H7 (cell line): Measurements from ENCODE around the gene PNPLA2. TPM values are rescaled to one million over a fixed set of nuclear protein-coding genes. Genes with fewer than 3 reads are reported as not detected.
A peak's percentile ranks its signal among the peaks of the same experiment; 100 is the strongest.

Source experiments
- DNase-seq: peaks from one replicate; pipeline ENCODE4 v3.0.0; 2012
- H3K27me3 ChIP-seq: 2 replicates; pipeline ENCODE4 v1.6.0; 2011; ENCODE audit warnings: mild to moderate bottlenecking, low read length; ENCODE audit not compliant: control insufficient read depth, insufficient read depth
- H3K36me3 ChIP-seq: replicated peaks from 2 replicates; pipeline ENCODE4 v1.5.1; 2011; ENCODE audit warnings: low read length; ENCODE audit not compliant: control insufficient read depth, insufficient read depth
- H3K4me3 ChIP-seq: 2 replicates; pipeline ENCODE4 v1.5.1; 2011; ENCODE audit warnings: low read depth, mild to moderate bottlenecking, control low read depth, low read length, moderate library complexity; ENCODE audit not compliant: insufficient read depth
- total RNA-seq: library from RNA; depleted of rRNA; stranded (reverse); fragments of >200 nt; shearing (Covaris generic); gene quantifications from 2 replicates; pipeline ENCODE4 v1.2.3, GENCODE V29; 2014

PNPLA2 gene
- total RNA-seq, 1 experiment from 2014 or later = 15.7 TPM

DNA sequence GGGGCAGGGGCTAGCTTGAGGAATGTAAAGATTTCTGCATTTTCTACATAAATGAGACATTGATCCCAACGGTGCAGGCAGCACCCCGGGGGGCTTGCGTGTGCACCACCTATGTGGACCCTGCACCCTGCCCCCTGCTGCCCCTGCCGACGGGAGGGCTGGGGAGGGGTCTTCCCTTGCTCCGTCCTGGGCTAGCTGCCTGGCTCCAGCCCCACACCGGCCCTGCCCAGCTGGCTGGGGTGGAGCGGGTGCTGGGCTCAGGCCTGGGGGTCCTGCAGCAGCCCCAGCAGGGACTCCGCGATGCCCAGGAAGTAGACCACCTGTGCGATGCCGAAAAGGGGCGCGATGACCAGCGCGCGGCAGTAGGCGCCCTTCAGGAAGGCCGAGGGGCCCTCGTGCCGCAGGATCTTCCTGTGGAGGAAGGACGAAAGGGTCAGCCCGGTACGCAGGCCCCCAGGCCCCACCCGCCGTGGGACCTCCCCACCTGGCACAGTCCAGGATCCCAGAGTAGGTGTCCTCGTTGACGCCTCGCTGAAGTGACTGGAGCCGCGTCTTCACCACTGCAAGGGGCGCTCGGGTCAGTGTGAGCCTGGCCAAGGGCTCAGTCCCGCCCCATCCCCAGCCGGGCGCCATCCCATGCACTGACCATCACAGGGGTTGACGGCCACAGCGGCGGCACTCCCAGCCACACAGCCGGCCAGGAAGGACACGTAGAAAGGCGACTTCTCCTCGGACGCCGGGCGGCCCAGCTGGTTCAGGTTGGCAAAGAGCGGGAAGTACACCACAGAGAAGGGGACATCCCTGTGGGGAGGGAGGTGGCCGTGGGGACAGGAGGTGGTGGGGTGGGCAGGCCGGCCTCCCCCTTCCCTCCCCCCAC is 26.8 kb upstream of the PNPLA2 start:
- Histone ChIP-seq H3K36me3 (no peaks in the 10 kb centered on the region; the same call in none of the 2 replicates), H3K27me3 (no peaks in the 10 kb centered on the region), H3K4me3 (no peak overlapping the region)
- DNase-seq = no peak

DNA sequence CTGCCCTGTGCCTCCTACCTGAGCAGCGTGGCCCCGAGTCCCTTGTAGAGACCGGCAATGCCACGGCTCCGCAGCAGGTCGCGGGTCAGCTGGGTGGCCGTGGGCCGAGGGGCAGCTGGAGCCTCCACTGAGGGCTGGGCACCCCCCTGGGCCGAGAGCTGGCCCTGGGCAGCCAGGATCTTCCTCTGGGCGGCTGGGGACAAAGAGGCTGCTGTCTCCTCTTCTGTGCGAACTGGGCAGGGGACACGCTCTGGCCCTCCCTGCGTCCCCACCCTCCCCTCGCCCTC is 26.2 kb upstream of the PNPLA2 start:
- DNase-seq = no peak

DNA sequence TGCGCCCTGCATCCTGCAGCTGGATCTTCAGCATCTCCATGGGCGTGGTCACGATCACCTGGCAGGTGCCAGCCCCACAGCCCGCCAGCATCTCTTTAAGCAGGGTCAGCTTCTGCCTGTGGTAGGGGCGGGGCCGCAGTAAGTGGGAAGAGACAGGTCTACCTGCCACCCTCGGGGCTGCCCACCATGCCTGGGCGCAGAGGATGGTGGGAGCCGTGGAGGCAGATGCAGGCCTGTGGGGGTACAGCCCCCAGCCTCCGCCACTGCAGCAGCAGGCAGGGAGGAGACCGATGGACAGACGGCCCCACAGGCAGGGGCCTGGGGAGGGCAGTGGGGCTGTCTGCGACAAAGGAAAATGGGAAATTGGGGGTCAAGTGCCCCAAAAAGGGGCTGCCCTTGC is 25.8 kb upstream of the PNPLA2 start:
- Histone ChIP-seq H3K36me3 (no peaks in the 10 kb centered on the region; the same call in none of the 2 replicates), H3K27me3 (no peaks in the 10 kb centered on the region), H3K4me3 (no peak overlapping the region)
- DNase-seq = no peak

More for the DNA sequence above, 26.2 kb upstream of the PNPLA2 start:
- Histone ChIP-seq H3K4me3 (no peak overlapping the region), H3K36me3 (no peaks in the 10 kb centered on the region; the same call in none of the 2 replicates), H3K27me3 (no peaks in the 10 kb centered on the region)

DNA sequence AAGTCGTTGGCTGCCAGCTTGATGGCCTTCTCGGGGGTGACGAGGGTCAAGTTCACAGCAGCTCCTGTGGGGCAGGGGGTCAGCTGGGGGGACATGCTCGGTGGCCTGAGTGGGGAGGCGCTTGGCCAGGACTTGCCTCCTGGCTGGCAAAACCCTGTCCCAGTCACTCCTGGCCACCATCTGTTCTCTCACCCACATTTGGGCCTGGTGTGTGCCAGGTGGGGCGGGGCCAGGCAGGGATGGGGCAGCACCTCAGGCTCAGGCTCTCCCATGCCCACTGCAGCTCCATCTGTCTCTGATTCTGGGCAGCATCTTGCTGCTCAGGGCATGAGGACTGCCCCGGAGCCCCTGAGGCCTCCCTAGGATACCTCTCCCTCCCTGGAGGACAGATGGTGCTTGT is 25.2 kb upstream of the PNPLA2 start:
- no peak overlapping the region for H3K4me3 ChIP-seq
- H3K27me3 ChIP-seq = no peaks in the 10 kb centered on the region
- no peaks in the 10 kb centered on the region; the same call in none of the 2 replicates for H3K36me3 ChIP-seq
- DNase-seq = no peak

DNA sequence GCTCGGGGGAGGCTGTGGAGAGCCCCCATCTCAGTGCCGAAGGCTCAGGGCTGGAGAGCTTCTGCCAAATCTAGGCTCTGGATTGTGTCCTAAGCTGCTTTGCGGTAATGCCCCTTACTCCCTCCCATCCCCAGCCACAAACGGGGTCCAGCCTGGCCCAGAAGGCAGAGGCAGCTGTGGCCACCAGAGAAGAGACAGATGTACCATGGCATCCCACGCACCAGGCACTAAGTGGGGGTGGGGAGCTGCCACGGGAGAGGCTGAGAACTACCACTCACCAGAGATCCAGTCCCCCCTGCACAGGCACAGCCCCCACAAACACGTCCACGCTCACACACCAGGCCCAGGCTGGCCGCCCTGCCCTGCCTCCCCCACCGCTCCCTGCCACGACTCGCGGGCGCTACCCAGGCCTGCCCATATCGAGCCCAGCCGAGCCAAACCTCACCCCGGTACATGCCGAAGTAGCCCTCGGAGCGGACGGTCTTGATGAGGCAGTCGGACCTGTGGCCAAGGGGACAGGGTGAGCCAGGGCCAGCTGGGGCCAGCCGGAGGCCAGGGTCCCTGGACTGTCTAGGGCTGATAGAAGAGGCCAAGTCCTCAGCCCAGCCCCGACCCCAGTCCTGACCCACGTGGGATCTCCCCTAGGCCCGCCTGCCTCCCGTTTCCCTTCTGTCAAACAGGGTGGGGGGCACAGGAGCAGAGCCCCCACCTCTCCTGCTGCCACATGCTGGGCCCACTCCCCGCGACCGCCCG is 24.5 kb upstream of the PNPLA2 start:
- H3K4me3 ChIP-seq = no peak overlapping the region
- H3K27me3 ChIP-seq = no peaks in the 10 kb centered on the region
- DNase-seq = no peak
- H3K36me3 ChIP-seq = no peaks in the 10 kb centered on the region; the same call in none of the 2 replicates

DNA sequence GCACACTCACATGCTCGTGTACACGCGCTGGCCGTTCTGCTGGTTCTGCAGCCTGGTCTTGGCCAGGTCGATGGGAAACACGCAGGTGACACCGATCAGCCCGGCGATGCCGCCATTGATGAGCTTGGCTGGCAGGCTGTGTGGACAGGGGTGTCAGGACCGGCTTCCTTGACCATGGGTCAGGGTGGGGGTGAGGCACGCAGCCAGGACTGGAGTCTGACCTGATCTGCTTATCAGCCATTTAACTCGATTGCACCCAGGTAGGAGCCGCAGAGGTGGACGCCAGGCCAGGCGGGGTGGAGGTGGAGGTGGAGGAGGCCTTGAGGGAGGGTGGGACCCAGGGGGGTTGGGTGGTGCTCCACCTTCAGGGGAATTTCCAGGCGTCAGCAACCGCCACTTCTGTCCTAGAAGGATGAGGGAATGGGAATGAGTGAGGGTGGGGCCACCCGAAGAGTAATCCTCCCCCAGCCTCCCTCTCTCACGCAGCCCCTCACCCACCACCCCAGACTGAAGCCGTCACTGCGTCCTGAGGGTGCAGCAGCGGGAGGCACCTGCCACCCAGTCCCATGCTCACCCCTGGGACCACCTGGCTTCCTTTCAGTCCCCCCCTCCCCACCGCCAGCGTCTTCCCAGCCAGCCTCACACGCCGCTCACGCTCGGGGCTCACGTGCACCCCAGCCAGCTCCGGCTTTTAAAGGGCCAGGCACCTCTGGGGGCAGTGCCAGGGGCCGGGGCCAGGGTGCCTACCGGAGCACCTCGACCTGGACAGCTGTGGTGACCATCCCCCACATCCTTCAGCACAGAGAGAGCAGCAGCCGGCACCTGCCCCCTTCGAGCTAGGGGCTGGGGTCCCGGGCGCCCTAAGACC is 23.7 kb upstream of the PNPLA2 start:
- H3K4me3 ChIP-seq = no peak overlapping the region
- no peaks in the 10 kb centered on the region; the same call in none of the 2 replicates for H3K36me3 ChIP-seq
- H3K27me3 ChIP-seq = no peaks in the 10 kb centered on the region
- DNase-seq = no peak

DNA sequence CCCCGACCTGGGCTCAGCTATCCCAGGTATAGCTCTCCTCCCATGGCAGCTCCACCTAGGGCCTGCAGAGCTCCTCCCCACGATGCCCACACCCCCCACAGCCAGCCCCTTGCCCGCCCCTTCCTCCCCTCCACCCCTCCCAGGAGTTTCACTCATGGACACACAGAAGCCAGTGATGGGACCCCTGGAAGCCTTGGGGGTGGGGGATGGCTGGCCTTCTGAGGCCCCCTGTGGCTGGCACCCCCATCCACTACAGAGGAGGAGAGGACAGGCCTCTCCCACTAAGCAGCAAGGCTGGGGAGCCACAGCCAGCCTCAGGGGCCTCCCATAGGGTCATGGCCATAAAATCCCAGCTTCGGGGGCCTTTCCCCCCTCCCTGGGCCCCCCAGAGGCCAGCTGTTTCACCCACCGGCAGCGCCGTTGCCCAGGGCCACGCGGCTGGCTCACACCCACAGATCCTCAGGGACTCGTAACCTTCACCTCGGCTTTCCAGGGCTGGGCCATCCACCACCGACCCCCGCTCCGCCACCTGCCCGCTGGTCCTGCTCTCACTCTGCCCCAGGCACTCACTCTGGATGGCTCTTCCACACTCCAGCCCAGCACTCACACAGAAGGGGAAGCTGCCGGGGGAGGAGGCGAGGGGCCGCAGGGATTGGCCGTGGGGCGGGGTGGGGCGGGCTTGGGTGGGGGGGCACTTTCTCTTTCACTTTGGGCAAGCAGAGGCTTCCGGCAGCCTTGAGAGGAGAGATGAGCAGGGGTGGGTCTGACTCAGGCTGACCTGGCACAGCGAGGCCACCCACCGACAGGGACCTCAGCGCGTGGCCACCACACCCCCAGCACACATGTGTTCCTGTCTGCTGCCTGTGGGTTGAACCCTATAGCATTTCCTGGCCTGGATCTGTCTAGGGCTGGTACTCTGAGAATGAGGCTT is 22.8 kb upstream of the PNPLA2 start:
- Histone ChIP-seq H3K4me3 (0 out of 2 replicates have a peak overlapping the region, but pooled peaks have one; percentile 7), H3K36me3 (no peaks in the 10 kb centered on the region; the same call in none of the 2 replicates), H3K27me3 (no peaks in the 10 kb centered on the region)
- DNase-seq = peak; percentile 92

DNA sequence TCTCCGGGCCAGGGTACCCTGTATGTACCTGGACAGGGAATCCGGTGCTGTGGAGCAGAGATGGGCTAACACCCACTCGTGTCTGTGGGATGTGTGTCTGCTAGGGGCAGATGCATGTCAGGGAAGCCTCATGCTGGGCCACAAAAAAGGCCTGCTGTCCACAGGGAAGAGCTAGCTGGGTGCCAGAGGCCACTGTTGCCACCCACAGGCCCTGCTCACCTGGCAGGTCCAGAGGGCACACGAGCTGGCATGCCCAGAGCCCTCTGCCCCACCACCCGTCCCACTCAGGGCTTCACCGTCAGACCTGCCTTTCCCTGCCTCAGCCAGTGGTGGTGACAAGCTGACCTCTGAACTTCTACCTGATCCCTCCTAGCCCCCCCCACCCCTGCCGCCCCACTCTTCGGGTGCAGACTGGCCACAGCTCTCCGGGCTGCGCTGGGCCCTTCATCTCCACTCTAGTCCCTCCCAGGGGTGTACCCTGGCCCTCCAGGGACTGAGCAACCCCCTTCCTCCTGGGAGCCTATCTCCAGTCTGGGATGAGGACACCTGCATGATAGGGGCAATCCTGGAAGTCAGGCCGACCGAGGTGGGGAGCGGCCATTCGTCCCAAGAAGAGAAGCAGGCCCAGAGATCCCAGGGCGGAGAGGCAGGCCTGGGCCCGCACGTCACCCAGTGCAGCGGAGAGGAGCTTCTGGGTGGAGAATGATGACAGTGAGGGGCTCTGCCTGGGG is 22.0 kb upstream of the PNPLA2 start:
- H3K27me3 ChIP-seq = no peaks in the 10 kb centered on the region
- peak overlapping the region; percentile 84 for H3K4me3 ChIP-seq
- H3K36me3 ChIP-seq = peaks cover under 1% of the 10 kb centered on the region
- DNase-seq = peak; percentile 79

DNA sequence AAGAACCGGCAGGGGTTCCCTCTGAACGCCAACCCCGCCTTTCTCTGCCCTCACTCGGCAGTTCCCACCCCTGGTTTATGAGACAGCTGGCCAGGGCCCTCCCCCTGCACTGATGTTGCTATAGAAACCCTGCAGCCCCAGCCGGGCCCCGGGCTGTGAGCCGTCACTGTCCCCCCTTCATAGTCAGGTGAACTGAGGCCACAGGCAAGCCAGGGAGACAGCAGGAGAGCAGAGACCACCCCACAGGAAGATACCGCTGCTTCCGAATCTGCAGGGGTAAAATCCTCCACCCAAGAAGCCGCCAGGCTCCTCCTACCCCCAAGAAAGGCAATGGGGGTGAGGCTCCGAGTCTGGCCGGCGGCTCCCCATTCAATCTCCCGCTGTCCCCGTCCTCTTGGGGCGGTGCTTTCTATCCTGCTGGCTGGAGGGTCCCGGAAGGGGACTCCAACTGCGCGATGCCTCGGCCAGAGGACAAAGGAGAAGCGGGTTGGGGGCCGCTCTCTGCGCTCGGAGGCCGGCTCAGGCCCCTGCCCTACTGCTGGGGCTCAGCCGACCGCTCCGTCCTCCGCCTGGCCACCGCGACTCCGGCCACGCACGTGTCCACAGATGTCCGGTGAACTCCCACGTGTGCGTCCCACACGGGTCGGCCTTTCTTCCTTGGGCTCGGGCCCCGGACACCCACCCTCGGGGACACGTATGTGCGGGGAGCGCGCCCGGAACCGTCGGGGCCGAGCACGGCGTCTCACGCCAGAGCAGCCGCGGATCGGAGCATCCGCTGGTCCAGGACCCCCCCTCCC is 21.2 kb upstream of the PNPLA2 start:
- peak overlapping the region; percentile 84 for H3K4me3 ChIP-seq
- peak; percentile 95 for DNase-seq
- peaks cover 4% of the 10 kb centered on the region for H3K36me3 ChIP-seq
- no peaks in the 10 kb centered on the region for H3K27me3 ChIP-seq

DNA sequence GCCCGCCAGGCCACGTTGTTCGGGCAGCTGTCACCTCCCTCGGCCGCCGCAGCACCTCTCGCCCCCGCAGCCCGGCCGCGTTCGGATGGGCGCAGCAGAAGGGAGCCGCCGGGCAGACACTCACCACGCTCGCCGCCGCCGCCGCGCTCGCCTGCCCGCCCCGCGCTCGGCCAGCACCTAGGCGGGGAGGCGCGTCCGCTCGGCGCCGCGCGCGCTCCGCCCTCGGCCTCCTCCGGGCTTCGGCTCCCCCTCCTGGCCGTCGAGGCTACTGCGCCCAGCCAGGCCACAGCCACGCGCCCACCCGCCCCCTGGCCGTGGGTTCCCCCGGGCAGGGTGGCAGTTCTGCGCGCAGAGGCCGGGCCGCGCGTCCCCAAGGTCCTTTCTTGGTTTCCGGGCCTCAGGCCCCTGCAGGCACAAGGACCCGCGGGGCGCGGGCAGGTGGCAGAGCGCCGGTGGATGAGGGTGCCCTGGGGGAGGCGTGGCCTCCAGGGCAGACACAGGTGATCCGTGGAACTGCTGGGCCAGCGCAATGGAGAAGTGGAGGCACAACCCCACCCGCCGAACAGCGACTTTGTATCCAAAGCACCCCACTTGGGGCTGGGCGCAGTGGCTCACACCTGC is 20.5 kb upstream of the PNPLA2 start, which contains the start of gene SLC25A22:
Gene SLC25A22, minus strand, starts transcription at position 189 of the 621 bp plus-strand sequence. CDS start 3,275 bp downstream, outside the sequence.
- Histone ChIP-seq H3K4me3 (peak within 1 kb of the TSS; percentile 84), H3K27me3 (no peaks in the 10 kb centered on the region), H3K36me3 (peaks cover 8% of the 10 kb centered on the region)
- DNase-seq = peak; percentile 99

DNA sequence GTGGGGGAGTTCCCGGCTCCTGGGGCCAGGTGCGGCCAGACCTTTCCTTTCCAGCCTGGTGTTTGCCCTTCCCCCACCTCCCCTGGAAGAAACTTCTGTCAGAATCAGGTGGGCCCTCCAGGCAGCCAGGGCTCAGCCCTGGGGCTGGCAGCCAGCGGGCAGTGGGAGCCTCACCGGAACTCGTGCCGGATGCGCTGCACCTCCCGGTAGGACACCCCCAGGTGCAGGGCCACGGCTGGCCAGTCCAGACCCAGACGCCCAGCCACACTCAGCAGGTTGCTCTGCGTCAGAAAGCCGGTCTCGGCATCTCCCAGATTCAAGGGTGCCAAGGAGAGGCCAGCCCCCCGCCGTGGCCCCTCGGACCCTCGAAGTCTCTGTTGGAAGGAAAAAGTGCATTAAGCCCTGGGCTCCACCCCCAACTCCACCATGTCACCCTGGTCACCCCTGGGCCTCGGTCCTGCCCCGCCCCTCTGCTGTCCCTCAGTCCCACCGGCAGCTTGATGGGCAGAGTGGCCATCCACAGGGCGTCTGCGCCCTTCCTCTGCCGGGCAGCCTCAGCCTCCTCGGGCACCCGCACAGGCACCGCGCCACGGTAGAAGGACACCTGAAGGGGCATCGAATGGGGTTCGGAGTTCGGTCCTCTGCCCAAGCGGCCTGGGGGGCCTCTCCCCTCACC is 18.9 kb upstream of the PNPLA2 start:
- DNase-seq = no peak
- no peak overlapping the region for H3K4me3 ChIP-seq
- no peaks in the 10 kb centered on the region for H3K27me3 ChIP-seq
- H3K36me3 ChIP-seq = peaks cover 9% of the 10 kb centered on the region
